GF-D8 (cell line): ENCODE results near the gene SLC29A2.
"Not testable (repeated sequence)": the region's sequence is repeated elsewhere in the genome, so short reads cannot be mapped to it uniquely, and the experiment has no call there.

Experiments
- DNase-seq: peaks from one replicate; lab custom pipeline; 2025; lab: John Stamatoyannopoulos, UW

SLC29A2 gene

DNA sequence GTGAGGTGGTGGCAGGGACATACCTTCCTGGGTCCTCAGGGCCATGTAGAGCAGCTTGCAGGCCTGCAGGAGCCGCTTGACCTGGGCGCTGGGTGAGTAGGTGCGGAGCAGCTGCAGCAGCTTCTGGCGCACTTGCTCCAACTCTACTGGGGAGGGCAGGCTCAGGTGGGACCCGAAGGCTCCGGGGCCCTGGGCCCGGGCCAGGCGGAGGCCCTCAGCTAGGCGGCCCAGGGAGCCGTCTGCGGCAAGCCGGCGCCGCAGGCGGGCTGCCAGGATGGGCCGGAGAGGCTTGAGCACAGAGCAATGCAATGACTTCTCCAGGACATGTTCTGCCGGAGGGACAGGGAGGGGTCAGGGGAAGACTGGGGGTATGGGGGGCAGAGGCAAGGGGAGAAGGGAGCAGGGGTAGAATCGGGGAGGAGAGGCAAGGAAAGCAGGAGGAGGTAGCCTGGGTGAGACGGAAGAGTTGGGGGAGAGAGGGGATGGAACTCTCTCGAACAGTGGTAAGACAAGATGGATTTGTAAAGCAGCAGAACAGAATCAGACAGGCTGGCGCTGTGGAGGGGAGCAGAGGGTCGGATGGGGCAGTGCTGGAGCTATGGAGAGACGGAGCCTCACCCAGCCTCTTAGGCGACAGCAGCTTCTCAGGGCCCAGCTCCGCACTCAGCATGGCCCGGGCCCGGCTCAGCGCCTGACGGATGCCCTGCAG lies 37.5 kb downstream of the SLC29A2 start:
- DNase-seq = no peak

DNA sequence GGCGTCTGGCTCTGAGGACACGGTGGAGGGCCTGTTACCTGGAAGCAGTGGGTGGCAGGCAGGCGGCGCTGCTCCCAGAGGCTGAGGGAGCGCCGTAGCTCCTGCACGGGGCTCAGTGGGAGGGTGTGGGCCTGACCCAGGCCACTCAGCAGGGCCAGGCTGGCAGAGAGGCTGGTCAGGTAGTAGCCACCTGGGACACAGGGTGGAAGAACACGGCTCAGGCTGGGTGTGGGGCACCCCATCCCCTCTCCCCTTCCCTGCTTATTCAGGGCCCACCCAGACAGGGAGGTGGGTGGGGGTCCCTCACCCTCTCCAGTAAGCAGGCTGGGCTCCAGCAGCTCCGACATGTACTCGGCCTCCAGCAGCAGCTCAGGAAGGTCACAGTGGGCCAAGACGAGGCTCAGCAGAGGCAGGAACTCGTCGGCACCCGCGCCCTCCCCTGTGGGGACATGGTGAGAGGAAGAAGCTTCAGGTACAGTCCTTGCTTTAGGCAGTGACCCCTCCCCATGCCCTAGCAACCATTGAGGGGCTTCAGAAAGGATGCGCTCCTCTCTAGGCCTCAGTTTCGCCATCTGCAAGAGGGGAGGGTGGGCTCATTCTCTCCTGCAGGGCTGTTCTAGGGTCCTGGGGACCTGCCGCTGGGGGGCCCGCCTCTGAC lies 38.2 kb downstream of the SLC29A2 start:
- no peak for DNase-seq

DNA sequence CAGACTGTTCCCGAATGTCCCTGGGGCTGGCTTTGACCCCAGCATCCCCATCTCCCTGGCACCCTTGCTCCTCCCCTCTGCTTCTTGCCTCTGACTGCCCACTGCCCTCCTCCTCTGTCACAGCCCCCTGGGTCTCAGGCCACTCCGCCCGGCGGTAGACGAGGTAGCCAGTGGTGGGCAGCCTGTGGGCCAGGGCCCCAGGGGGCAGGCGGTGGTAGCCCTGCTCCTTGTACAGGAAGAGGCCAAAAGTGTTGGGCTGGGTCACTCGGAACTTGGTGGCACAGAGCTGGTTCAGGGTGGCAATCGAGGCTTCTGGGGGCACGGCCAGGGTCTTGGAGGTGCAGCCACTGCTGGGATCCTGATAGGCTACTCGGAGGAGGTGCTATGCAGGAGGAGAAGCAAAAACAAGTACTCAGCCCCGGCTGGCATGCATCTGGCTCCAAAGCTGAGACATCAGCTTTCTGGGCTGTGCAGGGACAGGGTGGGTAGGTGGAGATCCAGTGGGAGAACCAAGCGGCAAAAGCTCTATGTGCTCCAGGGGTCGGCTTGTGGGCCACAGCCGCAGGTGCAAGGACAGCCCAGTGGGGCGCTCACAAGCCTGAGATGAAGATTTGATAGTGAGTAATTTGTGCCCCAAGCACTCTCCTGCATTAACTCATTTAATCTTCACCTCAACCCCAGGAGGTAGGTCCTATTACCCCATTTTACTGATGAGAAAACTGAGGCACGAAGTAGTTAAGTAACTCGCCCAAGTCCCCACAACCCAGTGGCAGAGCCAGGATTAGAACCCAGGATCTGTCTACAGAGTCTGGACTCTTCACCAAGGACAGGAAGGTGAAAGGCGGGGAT lies 39.0 kb downstream of the SLC29A2 start:
- DNase-seq = no peak

DNA sequence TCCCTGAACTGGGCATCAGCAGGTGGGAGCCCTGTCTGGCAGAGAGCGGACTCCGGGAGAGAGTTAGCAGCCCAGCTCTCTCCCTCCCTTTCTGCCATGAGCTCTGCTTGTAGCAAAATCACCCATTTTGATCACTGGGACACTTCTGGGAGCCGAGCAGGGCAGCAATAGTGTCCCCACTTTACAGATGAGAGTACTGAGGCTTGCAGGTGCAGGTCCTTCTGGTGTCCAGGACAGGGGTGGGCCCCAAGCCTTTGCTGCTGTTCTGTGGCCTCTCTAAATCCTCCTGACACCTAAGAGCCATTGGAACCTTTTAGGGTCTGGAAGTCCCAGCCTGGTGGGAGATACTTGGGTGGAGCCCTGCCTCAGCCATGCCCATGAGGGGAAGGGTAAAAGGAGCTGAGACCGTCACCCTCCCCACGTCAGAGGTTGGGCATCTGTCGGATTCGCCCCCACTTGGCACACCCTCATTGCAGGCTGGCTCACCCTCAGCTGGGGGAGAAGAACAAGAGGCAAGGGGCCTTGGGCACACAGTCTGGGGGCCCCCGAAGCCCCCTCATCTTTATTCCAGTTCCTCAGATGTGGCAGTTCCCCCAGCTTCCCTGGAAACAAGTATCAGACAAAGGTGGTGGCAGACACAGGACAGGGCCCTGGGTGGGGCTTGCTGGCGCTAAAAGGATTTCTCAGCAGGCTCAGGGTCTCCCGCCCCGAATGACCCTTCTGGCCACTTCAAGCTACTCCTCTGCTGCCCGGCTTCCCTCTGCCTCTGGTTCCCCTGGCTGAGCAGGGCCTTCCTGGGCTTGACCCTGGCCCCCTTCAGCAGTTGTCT lies 39.8 kb downstream of the SLC29A2 start:
- DNase-seq = no peak

DNA sequence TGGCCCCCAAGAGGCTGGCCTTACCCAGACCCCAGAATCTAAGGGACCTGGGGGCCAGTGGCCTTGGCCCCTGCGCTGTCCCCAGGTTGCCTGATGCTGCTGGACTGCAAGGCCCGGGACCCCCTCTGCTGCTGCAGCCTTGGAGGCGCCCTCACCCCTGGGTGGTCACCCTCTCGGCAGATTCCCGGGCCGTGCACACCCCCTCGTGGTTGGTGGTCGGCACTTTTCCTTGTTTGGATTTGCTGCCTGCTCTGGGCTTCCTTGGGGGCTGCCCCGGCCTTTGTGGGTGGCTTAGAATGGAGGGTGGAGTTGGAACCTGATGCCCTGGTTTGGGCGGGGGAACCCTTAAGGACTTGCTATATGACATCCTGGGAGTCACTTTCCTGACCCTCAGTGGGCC lies 40.6 kb downstream of the SLC29A2 start:
- no peak for DNase-seq

DNA sequence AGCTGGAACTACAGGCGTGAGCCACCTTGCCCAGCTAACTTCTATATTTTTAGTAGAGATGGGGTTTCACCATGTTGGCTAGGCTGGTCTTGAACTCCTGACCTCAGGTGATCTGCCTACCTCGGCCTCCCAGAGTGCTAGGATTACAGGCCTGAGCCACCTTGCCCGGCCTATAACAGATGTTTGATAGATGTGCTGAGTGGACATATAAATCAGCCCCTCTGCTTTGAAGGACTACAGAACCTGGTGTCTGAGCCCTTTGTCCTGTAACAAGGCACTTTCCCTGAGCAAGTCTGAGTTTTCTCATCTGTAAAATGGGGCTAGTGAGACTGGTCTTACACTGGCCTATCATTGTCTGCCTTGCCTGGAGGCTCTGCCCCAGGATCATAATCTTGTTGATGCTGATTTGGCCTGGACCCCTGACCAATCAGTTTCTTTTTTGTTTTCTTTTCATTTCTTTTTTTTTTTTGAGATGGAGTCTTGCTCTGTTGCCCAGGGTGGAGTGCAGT lies 42.3 kb downstream of the SLC29A2 start:
- DNase-seq = no peak

DNA sequence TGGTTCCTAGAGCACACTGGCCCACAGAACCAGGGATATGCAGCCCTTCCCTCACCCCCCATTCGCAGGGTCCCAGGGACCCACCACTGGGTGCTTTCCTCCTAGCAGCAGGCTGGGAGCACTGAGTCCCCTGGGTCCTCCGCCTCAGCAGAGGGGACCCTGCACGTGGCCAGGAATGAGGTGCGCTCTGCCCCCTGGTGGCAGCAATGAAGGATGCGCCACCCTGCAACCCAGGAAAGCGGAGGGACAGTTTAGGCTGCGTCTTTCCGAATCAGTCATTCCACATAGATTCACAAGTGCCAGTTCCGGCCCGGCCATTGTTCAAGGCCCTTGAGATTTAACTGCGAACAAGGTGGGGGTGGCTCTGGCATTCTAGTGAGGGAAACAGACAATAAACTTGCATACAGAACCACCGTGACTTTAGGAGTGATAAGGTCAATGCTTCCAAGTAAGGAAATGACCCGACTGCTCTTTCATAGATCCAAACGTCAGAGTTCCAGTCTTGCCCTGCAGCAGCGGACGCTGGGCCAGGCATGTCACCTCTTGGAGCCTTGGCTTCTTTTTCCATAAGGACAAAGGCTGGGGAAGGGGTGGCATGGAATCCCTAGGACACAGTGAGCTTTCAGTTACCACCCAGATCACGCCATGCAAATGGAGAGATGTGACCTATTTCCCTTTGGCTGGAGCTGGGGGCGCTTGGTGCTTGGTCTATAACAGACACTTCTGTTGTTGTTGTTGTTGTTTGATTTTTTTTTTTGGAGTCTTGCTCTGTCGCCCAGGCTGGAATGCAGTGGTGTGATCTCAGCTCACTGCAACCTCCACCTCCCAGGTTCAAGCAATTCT lies 43.0 kb downstream of the SLC29A2 start:
- peak; percentile 53 for DNase-seq

DNA sequence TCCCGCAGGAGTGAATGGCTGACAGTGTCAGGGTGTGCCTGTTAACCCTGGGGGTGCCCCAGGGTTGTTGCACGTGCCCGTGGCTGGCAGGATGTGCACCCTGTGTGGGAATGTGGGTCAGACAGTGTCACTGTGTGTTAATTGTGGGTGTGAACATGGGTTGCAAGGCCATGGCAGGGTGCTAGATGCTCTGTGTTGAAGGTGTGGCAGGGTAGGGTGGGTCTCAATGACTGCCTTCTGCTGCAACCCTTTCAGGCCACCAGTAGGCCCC lies 43.6 kb downstream of the SLC29A2 start:
- DNase-seq = no peak

DNA sequence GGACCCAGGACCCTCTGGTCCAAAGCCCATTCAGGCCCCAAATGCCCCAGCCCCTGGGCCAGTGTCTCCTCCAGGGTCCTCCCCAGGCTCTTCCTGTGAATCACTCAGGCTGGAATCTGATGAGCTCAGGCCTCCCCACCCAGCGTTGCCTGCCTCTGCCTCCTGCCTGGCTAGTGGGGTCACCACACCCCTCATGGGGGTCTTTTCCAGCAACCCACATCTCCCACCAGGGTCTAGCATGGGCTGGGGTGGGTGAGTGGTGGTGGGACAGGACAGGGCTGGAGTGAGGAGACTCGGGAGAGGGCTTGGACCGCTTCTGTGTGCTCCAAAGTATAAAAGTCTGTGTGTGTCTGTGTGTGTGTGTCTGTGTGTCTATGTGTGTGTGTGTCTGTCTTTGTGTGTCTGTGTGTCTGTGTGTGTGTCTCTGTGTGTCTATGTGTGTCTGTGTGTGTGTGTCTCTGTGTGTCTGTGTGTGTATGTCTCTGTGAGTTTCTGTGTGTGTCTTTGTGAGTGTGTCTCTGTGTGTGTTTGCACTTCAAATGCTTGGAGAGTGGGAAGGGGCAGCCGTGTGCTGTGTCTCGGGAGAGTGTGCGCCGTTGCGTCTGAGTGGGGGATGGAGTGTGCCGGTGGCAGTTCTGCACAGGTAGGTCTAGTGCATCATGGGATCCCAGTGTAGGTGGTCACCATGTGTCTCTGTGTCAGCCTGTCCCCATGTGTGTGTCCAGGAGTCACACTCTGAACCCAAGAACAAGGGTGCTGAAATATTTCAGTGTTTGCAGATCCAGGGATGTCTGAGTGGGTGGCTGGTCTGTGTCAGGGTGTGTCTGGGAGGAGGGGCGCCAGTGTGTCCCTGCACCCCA lies 44.2 kb downstream of the SLC29A2 start:
- DNase-seq = no peak

DNA sequence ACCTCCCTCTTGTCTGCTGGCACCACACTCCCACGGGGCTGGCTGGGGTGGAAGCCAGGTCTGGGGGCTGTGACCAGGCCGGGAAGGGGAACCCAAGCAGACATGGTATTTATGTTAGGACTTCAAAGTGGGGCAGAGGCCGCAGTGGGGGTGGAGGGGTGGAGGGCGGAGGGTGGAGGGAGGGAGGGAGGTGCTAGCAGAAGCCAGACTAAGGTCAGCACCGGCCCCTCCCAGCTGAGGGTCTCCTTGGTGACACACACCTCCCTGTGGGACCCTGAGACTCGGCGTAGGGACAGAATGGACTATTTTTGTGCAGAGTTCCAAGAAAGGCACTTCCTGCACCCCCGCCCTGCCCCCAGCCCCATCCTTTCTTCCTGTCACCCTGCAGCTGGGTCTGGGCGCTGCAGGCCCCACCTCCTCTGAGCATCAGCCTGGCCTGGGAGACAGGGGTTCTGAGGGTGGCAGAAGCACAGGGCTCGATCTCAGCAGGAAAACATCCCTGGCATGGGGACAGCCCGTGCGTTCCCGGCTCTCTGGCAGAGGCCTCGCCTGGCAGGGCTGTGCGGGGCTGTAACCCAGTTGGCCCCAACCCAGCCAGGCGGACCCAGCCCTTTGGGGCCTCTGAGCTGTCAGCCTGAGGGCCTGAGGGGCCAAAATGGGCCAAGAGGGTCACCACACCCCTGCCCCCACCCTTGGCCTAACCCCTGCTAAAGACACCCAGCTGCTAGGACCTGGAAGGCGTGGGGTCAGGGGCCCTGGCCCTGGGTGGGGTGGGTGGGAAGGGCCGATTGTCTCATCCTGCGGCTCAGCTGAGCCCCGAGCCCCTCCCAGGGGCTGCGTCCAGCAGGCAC lies 45.1 kb downstream of the SLC29A2 start:
- DNase-seq = no peak

DNA sequence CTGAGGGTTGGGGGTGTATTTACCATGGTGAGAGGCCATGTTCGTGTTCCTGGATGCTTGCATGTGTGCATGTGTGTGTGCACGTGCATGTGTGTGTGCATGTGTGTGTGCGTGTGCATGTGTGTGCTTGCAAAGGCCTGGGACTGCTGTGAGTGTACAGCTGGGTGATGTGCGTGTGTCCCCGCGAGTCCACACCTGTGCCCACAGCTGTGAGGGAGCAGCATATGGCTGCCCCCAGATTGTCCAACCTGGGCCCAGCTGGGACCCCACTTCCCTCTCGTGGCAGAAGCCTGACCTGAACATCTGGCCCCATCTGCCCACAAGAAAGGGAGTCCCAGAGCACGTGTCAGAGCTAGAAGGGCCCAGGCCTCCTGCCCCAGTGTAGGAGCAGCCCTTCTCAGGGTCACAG lies 46.3 kb downstream of the SLC29A2 start:
- DNase-seq = peak; percentile 34

DNA sequence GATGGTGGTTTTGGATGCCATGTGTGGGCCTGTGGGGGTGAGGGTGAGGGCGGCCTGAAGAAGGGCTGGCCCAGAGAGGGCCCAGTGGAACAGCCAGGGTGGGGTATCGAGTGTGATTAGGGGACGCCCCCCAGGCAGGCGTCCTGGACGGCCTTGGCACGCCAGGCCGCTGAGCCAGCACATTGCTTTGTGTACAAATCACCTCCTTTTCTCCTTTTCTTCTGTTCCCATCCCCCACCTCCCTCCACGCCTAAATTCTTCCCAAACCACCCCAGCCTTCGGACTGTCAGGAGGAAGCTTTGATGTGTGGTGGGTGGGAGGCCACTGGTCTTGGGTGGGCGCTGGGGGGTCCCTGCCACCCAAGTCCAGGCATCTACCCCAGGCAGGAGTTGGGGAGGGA lies 46.9 kb downstream of the SLC29A2 start:
- no peak for DNase-seq

DNA sequence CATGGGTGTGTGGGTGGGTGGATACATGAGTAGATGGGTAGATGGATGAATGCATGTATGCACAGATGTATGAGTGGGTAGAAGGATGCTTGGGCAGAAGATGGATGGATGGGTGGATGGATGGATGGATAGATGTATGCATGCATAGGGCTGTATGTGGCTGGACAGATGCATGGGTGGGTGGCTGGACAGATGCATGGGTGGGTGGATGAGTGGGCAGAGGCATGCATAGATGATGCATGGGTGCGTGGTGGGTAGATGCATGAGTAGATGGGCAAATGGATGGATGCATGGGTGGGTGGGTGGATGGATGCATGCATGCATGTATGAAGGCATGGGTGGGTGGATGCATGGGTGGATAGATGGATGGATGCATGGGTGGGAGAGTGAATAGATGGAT lies 47.9 kb downstream of the SLC29A2 start:
- DNase-seq = no peak

DNA sequence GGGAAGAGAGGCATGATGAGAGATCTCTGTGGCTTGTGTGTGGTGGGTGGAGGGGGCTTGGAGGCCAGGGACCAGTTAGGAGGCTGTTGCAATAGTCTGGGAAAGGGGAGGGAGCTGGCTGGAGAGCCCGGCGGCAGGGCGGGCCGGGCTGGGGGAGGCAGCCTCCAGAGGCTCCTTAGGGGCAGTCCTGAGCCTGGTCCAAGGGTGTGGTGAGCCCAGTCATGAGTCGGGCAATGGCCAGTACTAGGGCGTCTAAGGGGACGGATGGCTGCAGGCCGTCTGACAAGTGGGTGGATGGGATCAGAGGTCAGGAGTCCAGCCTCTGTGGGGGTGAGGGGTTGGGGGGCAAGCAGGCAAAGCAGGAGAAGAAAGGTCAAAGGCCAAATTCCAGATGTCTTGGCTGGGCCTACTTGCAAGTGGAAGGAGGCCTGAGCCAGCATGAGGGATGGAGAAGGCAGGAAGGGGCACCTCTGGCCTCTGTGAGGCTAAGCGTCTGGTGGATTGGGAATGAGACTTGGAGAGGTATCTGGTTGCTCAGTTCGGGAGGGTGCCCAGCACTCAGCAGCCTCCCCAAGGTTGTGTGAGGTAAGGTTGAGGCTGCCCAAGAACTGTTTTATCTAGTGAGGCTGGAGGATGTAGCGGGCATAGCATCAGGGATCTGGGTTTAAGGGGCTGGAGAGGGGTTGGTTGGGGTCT lies 48.7 kb downstream of the SLC29A2 start:
- DNase-seq = no peak

DNA sequence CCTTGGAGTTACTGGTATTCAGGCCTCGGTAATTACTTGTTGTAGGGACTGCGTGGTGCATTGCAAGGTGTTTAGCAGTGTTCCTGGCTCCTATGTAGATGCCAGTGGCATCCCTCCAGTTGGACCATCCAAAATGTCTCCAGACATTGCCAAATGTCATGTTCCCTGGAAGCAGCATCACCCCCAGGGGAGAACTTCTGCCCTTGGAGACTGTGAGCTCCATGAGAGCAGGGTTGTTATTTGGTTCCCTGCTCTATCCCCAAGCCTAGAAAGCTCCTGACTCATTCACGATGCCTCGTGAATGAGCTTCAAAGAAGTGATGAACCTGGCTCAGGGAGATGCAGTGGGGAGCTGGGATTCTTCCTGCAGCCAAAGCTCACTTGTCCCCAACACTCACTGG lies 50.0 kb downstream of the SLC29A2 start:
- DNase-seq = no peak

DNA sequence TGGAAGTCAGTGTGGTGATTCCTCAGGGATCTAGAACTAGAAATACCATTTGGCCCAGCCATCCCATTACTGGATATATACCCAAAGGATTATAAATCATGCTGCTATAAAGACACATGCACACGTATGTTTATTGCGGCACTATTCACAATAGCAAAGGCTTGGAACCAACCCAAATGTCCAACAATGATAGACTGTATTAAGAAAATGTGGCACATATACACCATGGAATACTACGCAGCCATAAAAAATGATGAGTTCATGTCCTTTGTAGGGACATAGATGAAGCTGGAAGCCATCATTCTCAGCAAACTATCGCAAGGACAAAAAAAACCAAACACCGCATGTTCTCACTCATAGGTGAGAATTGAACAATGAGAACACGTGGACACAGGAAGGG lies 50.8 kb downstream of the SLC29A2 start:
- not testable (repeated sequence) for DNase-seq

DNA sequence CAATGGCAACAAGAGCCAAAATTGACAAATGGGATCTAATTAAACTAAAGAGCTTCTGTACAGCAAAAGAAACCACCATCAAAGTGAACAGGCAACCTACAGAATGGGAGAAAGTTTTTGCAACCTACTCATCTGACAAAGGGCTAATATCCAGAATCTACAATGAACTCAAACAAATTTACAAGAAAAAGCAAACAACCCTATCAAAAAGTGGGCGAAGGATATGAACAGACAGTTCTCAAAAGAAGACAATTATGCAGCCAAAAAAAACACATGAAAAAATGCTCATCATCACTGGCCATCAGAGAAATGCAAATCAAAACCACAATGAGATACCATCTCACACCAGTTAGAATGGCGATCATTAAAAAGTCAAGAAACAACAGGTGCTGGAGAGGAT lies 51.3 kb downstream of the SLC29A2 start:
- DNase-seq = not testable (repeated sequence)

DNA sequence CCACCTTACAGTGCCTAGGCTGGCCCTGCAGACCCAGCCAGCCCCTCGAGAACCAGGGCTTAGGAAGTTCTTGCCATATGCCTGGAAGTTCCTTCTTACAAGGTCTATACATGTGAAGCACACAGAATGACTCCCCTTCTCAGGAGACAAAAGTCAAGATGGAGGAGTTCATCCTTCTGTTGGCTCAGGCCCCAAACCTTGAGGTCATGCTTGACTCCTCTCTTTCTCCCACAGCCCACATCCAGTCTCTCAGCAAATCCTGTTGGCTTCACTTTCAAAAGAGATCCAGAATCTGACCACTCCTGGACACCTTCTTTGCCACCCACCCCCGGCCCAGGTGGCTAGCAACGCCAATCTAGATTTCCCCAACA lies 53.0 kb downstream of the SLC29A2 start:
- DNase-seq = no peak
